Stomach smooth muscle (tissue), 2 donors: ENCODE measurements around the gene AKAP13.
"Not testable (repeated sequence)": the region's sequence is repeated elsewhere in the genome, so short reads cannot be mapped to it uniquely, and the experiment has no call there.

Experiments used
- H3K27ac ChIP-seq: one replicate; pipeline ENCODE4 v1.7.0; 2013; ENCODE audit warnings: mild to moderate bottlenecking, low read length, inconsistent platforms
- H3K27me3 ChIP-seq, 2 donors: one replicate each; pipeline ENCODE4 v1.7.0; 2013; ENCODE audit warnings: low read length in 2 of 2; ENCODE audit not compliant: insufficient read depth in 2 of 2, control insufficient read depth in 1 of 2
- H3K36me3 ChIP-seq, 2 donors: one replicate each; pipeline ENCODE4 v1.7.0; 2013; ENCODE audit warnings: low read length in 2 of 2; ENCODE audit not compliant: control insufficient read depth in 2 of 2, insufficient read depth in 2 of 2
- H3K4me1 ChIP-seq: one replicate; pipeline ENCODE4 v1.7.0; 2013; ENCODE audit warnings: low read length; ENCODE audit not compliant: control insufficient read depth, insufficient read depth
- H3K4me3 ChIP-seq, 2 donors: one replicate each; pipeline ENCODE4 v1.7.0; 2013; ENCODE audit warnings: low read length in 2 of 2
- H3K9ac ChIP-seq, 2 donors: one replicate each; pipeline ENCODE4 v1.7.0; 2013; ENCODE audit warnings: low read length in 2 of 2, mild to moderate bottlenecking in 1 of 2
- H3K9me3 ChIP-seq, 2 donors: one replicate each; pipeline ENCODE4 v1.7.0; 2013; ENCODE audit warnings: low read length in 2 of 2; ENCODE audit not compliant: control insufficient read depth in 2 of 2
- donor health status: healthy.
- donor health status: Pancreatic carcinoma.

AKAP13 gene

GRCh38 chr15:85795337-85796305 is 415.2 kb downstream of the AKAP13 start:
- no peaks in the 10 kb centered on the region for H3K36me3 ChIP-seq
- peaks cover 7% of the 10 kb centered on the region for H3K4me1 ChIP-seq
- no peak overlapping the region for H3K27ac ChIP-seq
- H3K9me3 ChIP-seq, result no peaks in the 10 kb centered on the region
- H3K9ac ChIP-seq, result peak overlapping the region in 1 of 2 donors; percentile 48
- H3K27me3 ChIP-seq, result no peaks in the 10 kb centered on the region
- H3K4me3 ChIP-seq, result peak overlapping the region; percentile 73

DNA sequence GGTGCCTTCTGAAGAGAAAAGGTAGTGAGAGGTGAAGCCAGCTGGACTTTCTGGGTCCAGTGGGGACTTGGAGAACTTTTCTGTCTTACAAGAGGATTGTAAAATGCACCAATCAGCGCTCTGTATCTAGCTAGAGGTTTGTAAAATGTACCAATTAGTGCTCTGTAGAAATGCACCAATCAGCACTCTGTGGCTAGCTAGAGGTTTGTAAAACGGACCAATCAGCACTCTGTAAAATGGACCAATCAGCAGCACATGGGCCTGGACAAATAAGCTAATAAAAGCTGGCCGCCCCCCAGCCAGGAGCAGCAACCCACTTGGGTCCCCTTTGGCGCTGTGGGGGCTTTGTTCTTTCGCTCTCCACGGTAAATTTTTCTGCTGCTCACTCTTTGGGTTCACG is 416.0 kb downstream of the AKAP13 start:
- H3K27me3 ChIP-seq, H3K4me3 ChIP-seq, H3K9ac ChIP-seq, H3K4me1 ChIP-seq, H3K9me3 ChIP-seq, H3K27ac ChIP-seq, H3K36me3 ChIP-seq: not testable (repeated sequence)
